ENCODE results near the gene SH2B2.
A peak's percentile ranks its signal among the peaks of the same experiment; 100 is the strongest.
"Not testable (repeated sequence)": the region's sequence is repeated elsewhere in the genome, so short reads cannot be mapped to it uniquely, and the experiment has no call there.

Gene SH2B2

GRCh38 chr7:102284891-102285539 lies 1.7 kb upstream of the SH2B2 start:
- DNase-seq (ENCODE audit: low spot score), result peak; percentile 66

- no peak for DNase-seq (ENCODE audit: low spot score)
Measured at GRCh38 chr7:102285540-102286236, 980 bp upstream of the SH2B2 start.

GRCh38 chr7:102287111-102287980 lies 678 bp downstream of the SH2B2 start:
- DNase-seq (ENCODE audit: low spot score), result peak; percentile 40

DNA sequence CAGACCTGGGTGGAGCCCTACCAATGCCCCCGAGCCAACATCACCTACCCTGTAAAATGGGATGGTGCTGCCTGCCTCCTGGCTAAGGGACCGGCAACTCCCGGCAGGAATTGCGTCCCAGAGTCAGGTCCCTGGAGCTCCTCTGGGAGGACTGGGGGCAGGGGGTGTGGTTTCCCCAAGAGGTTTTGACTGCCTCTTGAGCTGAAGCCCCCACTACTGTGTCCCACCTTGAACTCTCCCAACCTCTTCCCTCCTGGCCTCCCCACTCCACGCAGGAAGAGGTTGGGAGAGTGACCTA lies 1.3 kb downstream of the SH2B2 start:
- DNase-seq (ENCODE audit: low spot score), result no peak

DNA sequence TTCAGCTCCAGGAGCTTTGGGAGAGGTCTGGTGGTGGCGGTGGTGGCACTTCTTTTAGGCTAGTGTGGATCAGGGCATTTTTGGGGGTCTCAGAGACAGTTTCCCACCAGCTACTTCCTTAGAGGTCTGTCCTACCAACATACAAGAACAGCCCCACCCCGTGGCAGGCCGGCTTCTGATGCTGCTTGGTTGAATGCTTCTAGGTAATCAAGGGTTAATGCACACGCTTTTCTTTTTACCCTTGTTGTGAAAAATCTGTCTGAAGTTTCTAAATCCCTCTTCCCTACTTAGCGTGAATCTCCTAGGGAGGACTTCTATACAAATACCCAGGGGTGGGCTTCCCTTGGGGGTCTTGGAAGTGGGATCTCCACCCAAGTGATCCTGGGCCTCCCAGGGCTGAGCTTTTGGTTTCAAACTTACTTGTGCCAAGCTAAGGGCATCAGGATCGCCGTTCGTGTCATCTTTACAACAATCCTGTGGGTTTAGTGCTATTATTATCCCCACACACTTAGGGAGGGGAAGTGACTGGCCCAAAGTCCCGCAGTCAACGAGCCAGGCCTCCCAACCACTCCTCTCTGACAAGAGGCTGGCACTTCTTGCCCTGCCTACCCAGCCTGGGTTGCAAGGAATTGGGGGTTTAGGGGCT lies 1.7 kb downstream of the SH2B2 start:
- no peak for DNase-seq (ENCODE audit: low spot score)

- DNase-seq (ENCODE audit: low spot score), result no peak
Measured at GRCh38 chr7:102289057-102289456, 2.4 kb downstream of the SH2B2 start.

DNA sequence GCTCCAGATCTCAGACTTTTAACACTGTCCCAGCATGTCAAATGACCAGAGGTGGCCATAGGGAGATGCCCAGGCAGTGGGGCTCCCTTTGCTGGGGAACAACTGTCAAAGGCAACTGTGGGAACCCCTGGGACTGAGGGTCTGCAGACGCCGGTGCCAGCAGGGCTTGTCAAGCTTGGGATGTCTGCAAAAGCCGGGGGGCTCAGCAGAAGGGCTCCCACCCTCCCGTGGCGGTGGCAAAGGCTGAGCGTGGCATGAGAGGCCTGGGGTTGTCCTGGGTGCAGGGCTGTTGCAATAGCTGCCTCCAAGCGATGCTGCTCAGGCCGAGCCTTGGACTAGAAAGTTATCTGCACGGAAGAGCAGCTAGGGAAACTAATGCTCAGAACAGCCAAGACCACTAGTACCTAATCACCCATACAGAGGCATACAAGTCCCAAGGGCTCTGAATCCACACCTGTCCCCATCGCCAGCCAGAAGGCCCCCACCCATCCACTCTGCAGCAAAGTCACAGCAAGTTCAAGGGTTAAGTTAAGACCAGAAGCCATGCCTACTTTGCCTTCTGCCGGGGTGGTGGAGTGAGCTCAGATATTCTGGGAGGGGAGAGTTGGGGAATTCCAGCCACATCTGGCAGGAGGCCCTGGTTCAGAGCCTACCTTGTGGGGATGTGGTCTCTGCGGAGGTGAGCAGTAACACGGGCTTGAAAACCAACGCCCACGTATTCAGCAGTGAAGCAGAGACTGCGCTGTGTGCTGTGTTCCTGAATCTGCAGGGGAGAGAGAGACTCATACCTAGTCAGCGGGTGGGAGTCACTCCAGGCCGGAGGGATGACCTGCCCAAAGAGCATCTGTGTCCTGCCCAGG lies 4.6 kb downstream of the SH2B2 start:
- no peak for DNase-seq (ENCODE audit: low spot score)

DNA sequence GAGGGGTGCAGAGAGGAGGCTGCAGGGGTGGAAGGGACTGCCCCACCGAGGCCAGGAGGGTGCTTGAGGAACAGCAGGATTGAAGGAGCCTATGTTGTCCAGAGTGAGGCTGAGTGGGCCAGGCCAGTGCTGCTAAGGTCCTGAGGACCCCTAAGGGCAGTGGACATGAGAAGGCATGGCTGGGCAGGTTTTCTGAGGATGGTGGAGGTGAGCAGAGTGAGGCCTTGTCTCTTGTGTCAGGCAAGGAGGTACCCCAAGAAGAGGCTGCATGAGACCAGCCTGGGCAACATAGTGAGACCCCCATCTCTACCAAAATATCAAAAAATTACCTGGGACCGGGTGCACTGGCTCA lies 5.2 kb downstream of the SH2B2 start:
- no peak for DNase-seq (ENCODE audit: low spot score)

- no peak for DNase-seq (ENCODE audit: low spot score)
Measured at GRCh38 chr7:102292813-102293798, 6.4 kb downstream of the SH2B2 start.

DNA sequence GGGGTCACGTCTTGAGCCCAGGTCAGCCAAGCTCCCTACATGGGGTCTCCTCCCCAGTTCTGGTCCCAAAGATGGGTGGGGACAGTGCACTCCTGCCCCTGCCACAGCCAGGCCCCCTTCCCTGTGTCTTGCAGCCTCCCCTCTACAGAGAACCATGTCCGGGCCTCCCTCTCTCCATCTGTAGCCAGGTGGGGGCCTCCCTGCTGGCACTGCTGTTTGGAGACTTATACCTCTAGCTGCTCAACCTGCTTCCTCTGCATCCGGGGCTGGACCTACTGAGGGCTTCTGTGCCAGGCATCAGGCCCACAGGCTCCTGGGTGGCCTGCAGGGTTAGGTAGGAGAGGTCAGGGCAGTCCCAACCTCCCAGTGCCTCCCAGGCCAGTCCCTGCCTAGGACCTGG lies 7.9 kb downstream of the SH2B2 start:
- no peak for DNase-seq (ENCODE audit: low spot score)

GRCh38 chr7:102295346-102296178 lies 8.9 kb downstream of the SH2B2 start:
- DNase-seq (ENCODE audit: low spot score), result no peak

- no peak for DNase-seq (ENCODE audit: low spot score)
Measured at GRCh38 chr7:102296179-102296438, 9.4 kb downstream of the SH2B2 start.

- DNase-seq (ENCODE audit: low spot score), result no peak
Measured at GRCh38 chr7:102296514-102296913, 9.8 kb downstream of the SH2B2 start.

- no peak for DNase-seq (ENCODE audit: low spot score)
Measured at GRCh38 chr7:102297487-102298218, 11.0 kb downstream of the SH2B2 start.

DNA sequence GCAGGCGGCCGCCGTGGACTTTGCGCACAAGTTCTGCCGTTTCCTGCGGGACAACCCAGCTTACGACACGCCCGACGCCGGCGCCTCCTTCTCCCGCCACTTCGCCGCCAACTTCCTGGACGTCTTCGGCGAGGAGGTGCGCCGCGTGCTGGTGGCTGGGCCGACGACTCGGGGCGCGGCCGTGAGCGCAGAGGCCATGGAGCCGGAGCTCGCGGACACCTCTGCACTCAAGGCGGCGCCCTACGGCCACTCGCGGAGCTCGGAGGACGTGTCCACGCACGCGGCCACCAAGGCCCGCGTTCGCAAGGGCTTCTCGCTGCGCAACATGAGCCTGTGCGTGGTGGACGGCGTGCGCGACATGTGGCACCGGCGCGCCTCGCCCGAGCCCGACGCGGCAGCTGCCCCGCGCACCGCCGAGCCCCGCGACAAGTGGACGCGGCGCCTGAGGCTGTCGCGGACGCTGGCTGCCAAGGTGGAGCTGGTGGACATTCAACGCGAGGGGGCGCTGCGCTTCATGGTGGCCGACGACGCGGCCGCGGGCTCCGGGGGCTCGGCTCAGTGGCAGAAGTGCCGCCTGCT lies 14.1 kb downstream of the SH2B2 start:
- DNase-seq (ENCODE audit: low spot score), result no peak

DNA sequence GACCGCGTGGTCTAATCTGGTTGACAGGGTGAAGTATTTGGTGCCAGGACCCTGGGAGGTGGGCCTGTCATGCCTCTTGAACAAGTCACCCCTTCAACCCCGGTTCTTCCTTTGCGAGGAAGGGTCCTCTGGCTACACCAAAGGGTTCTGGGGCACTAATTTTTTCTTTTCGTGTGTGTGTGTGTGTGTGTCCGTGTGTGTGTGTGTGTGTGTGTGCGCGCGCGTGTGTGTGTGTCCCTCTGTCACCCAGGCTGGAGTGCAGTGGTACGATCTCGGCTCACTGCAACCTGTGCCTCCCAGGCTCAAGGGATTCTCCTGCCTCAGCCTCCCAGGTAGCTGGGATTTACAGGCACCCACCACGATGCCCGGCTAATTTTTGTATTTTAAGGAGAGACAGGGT lies 14.7 kb downstream of the SH2B2 start:
- DNase-seq (ENCODE audit: low spot score), result not testable (repeated sequence)

DNA sequence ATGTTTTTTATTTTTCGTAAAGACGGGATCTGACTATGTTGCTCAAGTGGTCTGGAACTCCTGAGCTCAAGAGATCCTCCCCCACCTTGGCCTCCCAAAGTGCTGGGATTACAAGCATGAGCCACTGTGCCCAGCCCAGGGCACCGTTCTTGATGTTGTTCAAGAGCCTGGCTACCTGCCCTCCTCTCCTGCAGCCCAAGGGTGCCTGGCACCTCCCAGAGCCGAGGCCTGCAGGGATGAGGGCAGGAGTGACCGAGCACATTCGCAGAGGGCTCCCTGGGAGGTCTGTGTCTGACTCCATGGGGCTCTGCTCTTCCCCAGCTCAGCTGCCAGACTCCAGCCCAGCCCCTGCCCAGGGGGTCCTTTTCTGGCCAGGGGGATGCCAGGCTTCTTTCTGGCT lies 15.4 kb downstream of the SH2B2 start:
- no peak for DNase-seq (ENCODE audit: low spot score)

- no peak for DNase-seq (ENCODE audit: low spot score)
Measured at GRCh38 chr7:102303669-102304422, 17.2 kb downstream of the SH2B2 start.
